CD4-positive, alpha-beta T cell treated with Interferon alpha-2 for 1 hour (primary cell): Measurements from ENCODE around the gene DUSP8.
"Not testable (repeated sequence)": the region's sequence is repeated elsewhere in the genome, so short reads cannot be mapped to it uniquely, and the experiment has no call there.

Experiments used
- DNase-seq, 2 donors: peaks; one replicate each; pipeline ENCODE4 v3.0.0-alpha.2; 2020 to 2022

DUSP8 gene

GRCh38 chr11:1584661-1585370 is 12.7 kb upstream of the DUSP8 start, which contains the start of gene KRTAP5-1:
TSS of gene KRTAP5-1 (minus strand) at chr11:1585283. CDS start at chr11:1585249, 34 bp downstream.
- not testable (repeated sequence) for DNase-seq

- DNase-seq = not testable (repeated sequence)
Observed at GRCh38 chr11:1582909-1583308, 10.8 kb upstream of the DUSP8 start.

GRCh38 chr11:1581976-1582375 is 9.9 kb upstream of the DUSP8 start:
- DNase-seq = no peak

GRCh38 chr11:1576825-1577224 is 4.8 kb upstream of the DUSP8 start:
- no peak for DNase-seq

GRCh38 chr11:1575756-1576155 is 3.7 kb upstream of the DUSP8 start:
- DNase-seq = not testable (repeated sequence)

GRCh38 chr11:1574933-1575242 is 2.8 kb upstream of the DUSP8 start:
- DNase-seq = no peak

GRCh38 chr11:1574238-1574932 is 2.3 kb upstream of the DUSP8 start:
- peak; percentile 68 to 71 for DNase-seq

- no peak for DNase-seq
Observed at GRCh38 chr11:1573903-1574237, 1.8 kb upstream of the DUSP8 start.

- peak; percentile 36 to 62 for DNase-seq
Observed at GRCh38 chr11:1573077-1573902, 1.2 kb upstream of the DUSP8 start.

- DNase-seq = no peak
Observed at GRCh38 chr11:1571760-1572196, 293 bp downstream of the DUSP8 start.

GRCh38 chr11:1570896-1571759 is 943 bp downstream of the DUSP8 start:
- peak in 1 of 2 donors; percentile 45 for DNase-seq

- no peak for DNase-seq
Observed at GRCh38 chr11:1570531-1570895, 1.6 kb downstream of the DUSP8 start.

- DNase-seq = no peak
Observed at GRCh38 chr11:1570001-1570453, 2.0 kb downstream of the DUSP8 start.

GRCh38 chr11:1569251-1569780 is 2.8 kb downstream of the DUSP8 start:
- peak in 1 of 2 donors; percentile 9 for DNase-seq

GRCh38 chr11:1568441-1568911 is 3.6 kb downstream of the DUSP8 start:
- DNase-seq = peak; percentile 73 to 79

GRCh38 chr11:1567721-1568100 is 4.4 kb downstream of the DUSP8 start:
- no peak for DNase-seq

GRCh38 chr11:1567052-1567720 is 4.9 kb downstream of the DUSP8 start:
- no peak for DNase-seq

- DNase-seq = peak in 1 of 2 donors; percentile 9
Observed at GRCh38 chr11:1566381-1567051, 5.6 kb downstream of the DUSP8 start.

GRCh38 chr11:1565904-1566247 is 6.2 kb downstream of the DUSP8 start:
- DNase-seq = no peak

- DNase-seq = no peak
Observed at GRCh38 chr11:1565173-1565903, 6.7 kb downstream of the DUSP8 start.
